ENCODE results near the gene PCMT1. TPM values are rescaled to one million over a fixed set of nuclear protein-coding genes. Genes with fewer than 3 reads are reported as not detected.

PCMT1 gene
- total and polyA plus RNA-seq, 10 of the 15 experiments (the other 5 are each of a cell fraction or from before 2014, with no cell fraction given) = 48.5 to 126 (median 81.2) TPM

GRCh38 chr6:149752600-149753373 is 3.2 kb downstream of the PCMT1 start:
- ChIA-PET SMC1A (ENCODE audit: uncharacterized antibody, unreplicated experiment) (interaction anchor here (0.6 to 1.0 kb wide), 4 partner anchors 8 to 1120 kb away, joined by 3 read pairs; no protein-coding TSS in a partner anchor), CTCF (interaction anchor here (0.6 to 1.8 kb wide), 4 partner anchors 8 to 206 kb away, joined by 3 to 5 read pairs (median 4); partner anchors contain the start of gene PPIL4), POLR2A (interaction anchor here (0.6 to 1.2 kb wide), 2 partner anchors 10 to 205 kb away, joined by 3 read pairs; no protein-coding TSS in a partner anchor), RAD21 (ENCODE audit: unreplicated experiment) (interaction anchor here (1.6 kb wide), 1 partner anchor 11 kb away, joined by 5 read pairs; no protein-coding TSS in a partner anchor)
- Histone ChIP-seq H3K4me2 (ENCODE audit: control insufficient read depth, insufficient read depth) (peak overlapping the region; percentile 2; the same call in 1 of the 2 replicates), H3K9ac (ENCODE audit: control insufficient read depth, insufficient read depth, low read length) (no peak overlapping the region), H3K27me3 (replicated peaks in 1 of 2; ENCODE audit: control insufficient read depth in 2 of 2, insufficient read depth in 2 of 2, low read length in 1 of 2) (no peaks in the 10 kb centered on the region), H3K4me3 (no peak overlapping the region), H3K36me3 (ENCODE audit: control insufficient read depth in 2 of 2, insufficient read depth in 2 of 2, low read length in 1 of 2) (no peaks in the 10 kb centered on the region), H3K9me3 (replicated peaks; ENCODE audit: control insufficient read depth, insufficient read depth, low read length) (no peaks in the 10 kb centered on the region), H3K27ac (ENCODE audit: control insufficient read depth, insufficient read depth) (no peak overlapping the region), H2AFZ (ENCODE audit: control insufficient read depth, low read depth, low read length) (no peak overlapping the region), H4K20me1 (ENCODE audit: control insufficient read depth, insufficient read depth) (peaks cover 3% of the 10 kb centered on the region; the same call in 1 of the 2 replicates), H3K79me2 (ENCODE audit: control insufficient read depth, insufficient read depth, low read length) (peaks cover 49% of the 10 kb centered on the region), H3K4me1 (ENCODE audit: control insufficient read depth, insufficient read depth, low read length) (peaks cover 16% of the 10 kb centered on the region)
- ATAC-seq (no peak), DNase-seq (ENCODE audit: low read depth, low spot score) (no peak), FAIRE-seq (no peak)
- WGBS (ENCODE audit: insufficient coverage, insufficient replicate concordance, low lambda C conversion rate, missing lambda C conversion rate) = 96% methylated on average over 4 of the region's 4 CpGs
- intact Hi-C loops (cut with micrococcal nuclease; ENCODE audit: unreplicated experiment) = no loop called here
- BruUV-seq (replicated peaks) = no TSS peak
- in situ Hi-C loops (cut with MboI) = no loop called here
- TF ChIP-seq MXI1 (IDR thresholded peaks at IDR 0.05; ENCODE audit: low read depth, low read length) (no peak), ZBTB33 (IDR thresholded peaks at IDR 0.05) (no peak), ELK1 (IDR thresholded peaks at IDR 0.05; ENCODE audit: low read depth, low read length) (no peak), NKRF (conservative IDR thresholded peaks at IDR 0.05) (no peak), HDAC6 (IDR thresholded peaks at IDR 0.05; ENCODE audit: unreplicated experiment) (no peak), POLR2AphosphoS5 (IDR thresholded peaks at IDR 0.05; ENCODE audit: low read length) (no peak), IRF5 (IDR thresholded peaks at IDR 0.05; ENCODE audit: borderline replicate concordance) (no peak), MAX (IDR thresholded peaks at IDR 0.05; ENCODE audit: low read depth, low read length) (no peak), NBN (IDR thresholded peaks at IDR 0.05) (no peak), NR2C1 (IDR thresholded peaks at IDR 0.05) (no peak), ATF2 (IDR thresholded peaks at IDR 0.05; ENCODE audit: low read length) (no peak), TCF7 (IDR thresholded peaks at IDR 0.05; ENCODE audit: borderline replicate concordance) (no peak), WRNIP1 (IDR thresholded peaks at IDR 0.05; ENCODE audit: borderline replicate concordance, low read depth, low read length) (no peak), MEF2A (IDR thresholded peaks at IDR 0.05; ENCODE audit: insufficient read depth, low read depth, low read length) (no peak), TAF1 (IDR thresholded peaks at IDR 0.05; ENCODE audit: borderline replicate concordance, low read depth, low read length) (no peak)
